Hypothalamus (tissue), 51 donors: ENCODE data around the gene HSD17B8.

Source experiments
- DNase-seq, 51 donors: peaks; one replicate each; lab custom pipeline; 2025; lab: John Stamatoyannopoulos, UW

The HSD17B8 gene

GRCh38 chr6:33190504-33191107 is 13.8 kb upstream of the HSD17B8 start:
- peak in 4 of 51 donors; percentile 9 to 20 (median 16) for DNase-seq

GRCh38 chr6:33191383-33192104 is 12.9 kb upstream of the HSD17B8 start:
- DNase-seq = peak in 1 of 51 donors; percentile 11

GRCh38 chr6:33192105-33192646 is 12.3 kb upstream of the HSD17B8 start, which contains the start of gene COL11A2:
TSS of gene COL11A2 (minus strand) at chr6:33192467. CDS start at chr6:33192240, 227 bp downstream.
- DNase-seq = peak in 1 of 51 donors; percentile 8

- peak in 49 of 51 donors; percentile 13 to 87 (median 66) for DNase-seq
These were observed 11.5 kb upstream of the HSD17B8 start for GRCh38 chr6:33192671-33193602.

- DNase-seq = peak in 1 of 51 donors; percentile 46
These were observed 10.8 kb upstream of the HSD17B8 start for GRCh38 chr6:33193619-33194018.

GRCh38 chr6:33194431-33194979 is 9.9 kb upstream of the HSD17B8 start:
- no peak for DNase-seq

GRCh38 chr6:33195304-33196165 is 8.9 kb upstream of the HSD17B8 start:
- no peak for DNase-seq

GRCh38 chr6:33197431-33198048 is 6.9 kb upstream of the HSD17B8 start:
- peak in 15 of 51 donors; percentile 11 to 59 (median 27) for DNase-seq

- DNase-seq = no peak
These were observed 6.1 kb upstream of the HSD17B8 start for GRCh38 chr6:33198159-33198852.

GRCh38 chr6:33198853-33199436 is 5.5 kb upstream of the HSD17B8 start:
- DNase-seq = no peak

- peak in 16 of 51 donors; percentile 56 to 86 (median 70) for DNase-seq
These were observed 4.7 kb upstream of the HSD17B8 start for GRCh38 chr6:33199687-33200218.

GRCh38 chr6:33200219-33201146 is 4.0 kb upstream of the HSD17B8 start, which contains the start of the genes RXRB and SLC39A7:
TSS of gene RXRB (minus strand) at chr6:33200665. CDS start at chr6:33200476, 189 bp downstream.
TSS of gene SLC39A7 (plus strand) at chr6:33200867. CDS start at chr6:33201246, 379 bp downstream.
- DNase-seq = peak; percentile 64 to 99 (median 97)

- no peak for DNase-seq
These were observed 3.3 kb upstream of the HSD17B8 start for GRCh38 chr6:33201147-33201545.

- no peak for DNase-seq
These were observed 2.5 kb upstream of the HSD17B8 start for GRCh38 chr6:33201935-33202334.

GRCh38 chr6:33202799-33203198 is 1.7 kb upstream of the HSD17B8 start:
- DNase-seq = no peak

GRCh38 chr6:33203443-33204164 is 851 bp upstream of the HSD17B8 start:
- DNase-seq = no peak
